LoVo (cell line): ENCODE data around the gene GDF2.

ENCODE experiments used
- DNase-seq: peaks from one replicate; pipeline ENCODE4 v3.0.0-alpha.2; 2016; ENCODE audit warnings: low spot score

Gene GDF2

GRCh38 chr10:47370015-47370767, 47.9 kb downstream of the GDF2 start:
- no peak for DNase-seq

- DNase-seq: no peak
Observed at GRCh38 chr10:47370878-47371277, 48.6 kb downstream of the GDF2 start.

- DNase-seq: no peak
Observed at GRCh38 chr10:47371629-47372485, 49.6 kb downstream of the GDF2 start.

GRCh38 chr10:47372726-47373125, 50.5 kb downstream of the GDF2 start:
- DNase-seq: no peak

GRCh38 chr10:47374611-47375536, 52.6 kb downstream of the GDF2 start:
- no peak for DNase-seq

GRCh38 chr10:47376522-47377220, 54.4 kb downstream of the GDF2 start:
- DNase-seq: no peak
